ENCODE results near the gene FDXR.
"Not testable (repeated sequence)": the region's sequence is repeated elsewhere in the genome, so short reads cannot be mapped to it uniquely, and the experiment has no call there.

FDXR gene

GRCh38 chr17:74872313-74873036 lies at the start of gene FDXR:
FDXR (minus strand) TSS chr17:74872994; CDS start chr17:74872944, 50 bp downstream.
- no peak for DNase-seq (ENCODE audit: low read depth)

- DNase-seq (ENCODE audit: low read depth): no peak
These were observed 49.4 kb upstream of the FDXR start for GRCh38 chr17:74922172-74922571.

- DNase-seq (ENCODE audit: low read depth): no peak
These were observed 49.0 kb upstream of the FDXR start for GRCh38 chr17:74921769-74922168.

- DNase-seq (ENCODE audit: low read depth): no peak
These were observed 48.4 kb upstream of the FDXR start for GRCh38 chr17:74921026-74921681.

- DNase-seq (ENCODE audit: low read depth): no peak
These were observed 47.8 kb upstream of the FDXR start for GRCh38 chr17:74920642-74921025.

GRCh38 chr17:74920306-74920620 lies 47.5 kb upstream of the FDXR start:
- DNase-seq (ENCODE audit: low read depth): no peak

GRCh38 chr17:74919440-74920305 lies 46.9 kb upstream of the FDXR start:
- no peak for DNase-seq (ENCODE audit: low read depth)

- no peak for DNase-seq (ENCODE audit: low read depth)
These were observed 46.1 kb upstream of the FDXR start for GRCh38 chr17:74918906-74919305.

GRCh38 chr17:74917430-74917829 lies 44.6 kb upstream of the FDXR start:
- no peak for DNase-seq (ENCODE audit: low read depth)

- no peak for DNase-seq (ENCODE audit: low read depth)
These were observed 44.0 kb upstream of the FDXR start for GRCh38 chr17:74916851-74917199.

- DNase-seq (ENCODE audit: low read depth): no peak
These were observed 43.5 kb upstream of the FDXR start for GRCh38 chr17:74916136-74916850.

GRCh38 chr17:74911423-74911822 lies 38.6 kb upstream of the FDXR start:
- DNase-seq (ENCODE audit: low read depth): not testable (repeated sequence)

GRCh38 chr17:74909097-74909496 lies 36.3 kb upstream of the FDXR start:
- DNase-seq (ENCODE audit: low read depth): not testable (repeated sequence)

- no peak for DNase-seq (ENCODE audit: low read depth)
These were observed 34.2 kb upstream of the FDXR start for GRCh38 chr17:74907012-74907411.

GRCh38 chr17:74906214-74906793 lies 33.5 kb upstream of the FDXR start:
- not testable (repeated sequence) for DNase-seq (ENCODE audit: low read depth)

- DNase-seq (ENCODE audit: low read depth): no peak
These were observed 32.1 kb upstream of the FDXR start for GRCh38 chr17:74904687-74905409.

GRCh38 chr17:74903671-74904070 lies 30.9 kb upstream of the FDXR start:
- no peak for DNase-seq (ENCODE audit: low read depth)

- DNase-seq (ENCODE audit: low read depth): no peak
These were observed 30.2 kb upstream of the FDXR start for GRCh38 chr17:74903034-74903433.

GRCh38 chr17:74901353-74902135 lies 28.8 kb upstream of the FDXR start:
- DNase-seq (ENCODE audit: low read depth): no peak

- no peak for DNase-seq (ENCODE audit: low read depth)
These were observed 27.4 kb upstream of the FDXR start for GRCh38 chr17:74900208-74900607.
